NK-92 (cell line): ENCODE results near the gene SBNO1.
"Not testable (repeated sequence)": the region's sequence is repeated elsewhere in the genome, so short reads cannot be mapped to it uniquely, and the experiment has no call there.

Source experiments
- DNase-seq: peaks from one replicate; lab custom pipeline; 2025; ENCODE audit not compliant: unreplicated experiment; lab: John Stamatoyannopoulos, UW

Gene SBNO1

DNA sequence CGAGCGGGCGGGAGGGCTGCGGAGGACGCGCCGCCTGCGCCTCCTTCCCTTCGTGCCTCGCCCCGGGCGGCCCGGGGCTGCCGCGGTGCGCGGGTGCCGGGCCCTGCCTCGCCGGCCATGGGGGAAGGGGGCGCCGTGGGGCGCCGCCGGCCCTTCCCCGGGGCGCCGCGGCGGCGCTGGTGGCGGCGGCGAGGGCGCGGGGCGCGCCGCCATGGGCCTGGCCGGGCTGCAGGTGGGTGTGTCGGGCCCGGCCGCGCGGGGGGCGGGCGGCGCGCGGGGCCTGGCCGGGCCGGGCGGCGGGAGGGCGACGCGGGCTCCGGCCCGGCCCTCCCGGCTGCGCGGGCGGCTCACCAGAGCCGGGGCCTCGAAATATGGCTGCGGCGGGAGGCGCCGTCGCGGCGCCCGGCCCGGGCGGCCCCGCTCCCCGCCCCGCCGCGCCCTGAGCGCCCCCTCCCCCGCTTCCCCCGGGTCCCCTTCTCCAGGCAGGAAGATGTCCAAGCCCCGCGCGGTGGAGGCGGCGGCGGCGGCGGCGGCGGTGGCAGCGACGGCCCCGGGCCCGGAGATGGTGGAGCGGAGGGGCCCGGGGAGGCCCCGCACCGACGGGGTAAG lies 24.4 kb upstream of the SBNO1 start:
- no peak for DNase-seq

DNA sequence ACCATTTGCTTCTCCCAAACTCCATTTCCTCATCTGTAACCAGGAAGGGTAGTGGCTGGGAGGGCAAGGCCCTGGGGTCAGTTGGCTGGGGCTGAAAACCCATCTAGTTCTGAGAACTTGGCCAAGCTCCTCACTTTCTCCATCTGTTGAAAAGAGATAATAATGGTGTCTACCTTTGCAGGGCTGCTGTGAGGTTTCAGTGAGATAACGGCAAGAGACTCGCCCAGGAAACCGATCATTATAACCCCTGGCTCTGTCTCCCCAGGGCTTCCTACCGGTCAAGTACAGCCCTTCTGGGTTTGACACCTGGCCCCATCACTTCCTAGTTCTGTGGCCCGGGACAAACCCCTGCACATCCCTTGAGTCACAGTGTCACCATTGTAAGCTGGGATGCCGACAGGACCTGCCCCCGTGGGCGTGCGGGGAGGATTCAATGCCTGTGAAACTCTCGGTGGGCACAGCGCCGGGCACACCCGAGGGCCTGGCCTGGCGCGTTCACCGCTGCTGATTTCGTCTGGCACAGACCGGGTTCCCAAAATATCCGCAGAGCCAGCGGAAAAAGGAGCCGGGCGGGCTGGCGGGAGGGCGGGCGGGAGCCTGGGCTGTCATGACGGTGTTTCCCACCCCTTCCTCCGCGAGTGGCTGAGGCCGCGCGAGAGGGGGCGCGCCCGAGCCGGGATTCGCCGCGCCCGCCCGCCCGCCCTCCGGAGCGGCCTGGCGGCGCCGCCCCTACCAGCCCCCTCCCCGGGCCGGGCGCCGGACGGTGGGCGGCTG lies 23.7 kb upstream of the SBNO1 start:
- peak; percentile 7 for DNase-seq

DNA sequence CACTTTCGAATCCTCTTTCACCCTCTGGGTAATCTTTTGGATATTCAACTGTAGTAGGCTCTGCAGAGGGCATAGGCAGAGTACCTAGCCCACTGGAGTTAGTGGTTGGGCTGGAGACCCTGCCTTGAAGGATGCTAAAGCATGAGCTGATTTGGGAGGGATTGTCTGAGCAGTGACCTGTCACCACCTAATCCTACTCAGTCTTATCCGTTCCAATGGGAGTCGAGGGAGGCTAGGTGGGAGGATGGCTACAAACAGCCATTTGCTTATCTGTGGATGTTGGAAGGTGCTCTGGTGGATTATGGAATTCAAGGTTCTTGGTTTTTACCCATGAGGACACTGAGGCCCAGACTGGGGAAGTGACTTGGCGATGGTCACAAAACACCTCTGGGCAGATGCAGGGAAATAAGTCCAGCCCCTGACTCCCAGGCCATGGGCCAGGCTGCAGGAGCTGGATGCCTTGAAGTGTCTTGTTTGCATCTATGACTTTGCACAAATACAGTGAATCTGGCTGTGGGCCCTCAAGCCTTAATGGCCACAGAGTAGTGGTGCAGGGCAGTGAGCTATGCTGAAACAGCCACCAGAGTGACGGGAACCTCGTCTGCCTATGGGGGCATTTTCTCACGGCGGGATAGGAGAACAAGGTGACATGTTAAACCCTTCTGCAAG lies 23.0 kb upstream of the SBNO1 start:
- DNase-seq = no peak

DNA sequence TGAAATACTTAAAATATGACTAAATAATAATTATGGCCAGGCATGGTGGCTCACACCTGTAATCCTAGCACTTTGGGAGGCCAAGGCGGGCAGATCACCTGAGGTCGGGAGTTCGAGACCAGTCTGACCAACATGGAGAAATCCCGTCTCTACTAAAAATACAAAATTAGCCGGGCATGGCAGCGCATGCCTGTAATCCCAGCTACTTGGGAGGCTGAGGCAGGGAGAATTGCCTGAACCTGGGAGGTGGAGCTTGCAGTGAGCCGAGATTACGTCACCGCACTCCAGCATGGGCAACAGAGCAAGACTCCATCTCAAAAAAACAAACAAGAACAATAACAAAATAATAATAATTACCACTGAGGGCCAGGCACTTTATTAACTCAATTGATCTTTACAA lies 20.9 kb upstream of the SBNO1 start:
- not testable (repeated sequence) for DNase-seq

DNA sequence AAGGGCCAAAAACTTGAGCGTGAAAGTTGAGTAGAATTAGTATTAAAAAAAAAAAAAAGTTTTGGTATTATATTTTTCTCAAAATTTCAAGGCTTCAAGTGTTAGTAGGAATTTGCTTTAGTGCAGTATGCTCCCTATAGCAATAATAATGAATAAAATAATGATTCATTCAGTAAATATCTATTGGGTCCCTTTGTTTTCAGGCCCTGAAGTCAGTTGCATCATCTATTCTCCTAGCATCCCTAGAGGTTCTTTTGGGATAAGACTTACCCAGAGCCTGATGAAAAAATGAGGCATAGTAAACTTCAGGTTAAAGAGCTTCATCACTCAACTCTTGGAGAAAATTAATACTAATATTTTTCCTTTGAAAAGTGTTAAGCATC lies 20.3 kb upstream of the SBNO1 start:
- DNase-seq = no peak

DNA sequence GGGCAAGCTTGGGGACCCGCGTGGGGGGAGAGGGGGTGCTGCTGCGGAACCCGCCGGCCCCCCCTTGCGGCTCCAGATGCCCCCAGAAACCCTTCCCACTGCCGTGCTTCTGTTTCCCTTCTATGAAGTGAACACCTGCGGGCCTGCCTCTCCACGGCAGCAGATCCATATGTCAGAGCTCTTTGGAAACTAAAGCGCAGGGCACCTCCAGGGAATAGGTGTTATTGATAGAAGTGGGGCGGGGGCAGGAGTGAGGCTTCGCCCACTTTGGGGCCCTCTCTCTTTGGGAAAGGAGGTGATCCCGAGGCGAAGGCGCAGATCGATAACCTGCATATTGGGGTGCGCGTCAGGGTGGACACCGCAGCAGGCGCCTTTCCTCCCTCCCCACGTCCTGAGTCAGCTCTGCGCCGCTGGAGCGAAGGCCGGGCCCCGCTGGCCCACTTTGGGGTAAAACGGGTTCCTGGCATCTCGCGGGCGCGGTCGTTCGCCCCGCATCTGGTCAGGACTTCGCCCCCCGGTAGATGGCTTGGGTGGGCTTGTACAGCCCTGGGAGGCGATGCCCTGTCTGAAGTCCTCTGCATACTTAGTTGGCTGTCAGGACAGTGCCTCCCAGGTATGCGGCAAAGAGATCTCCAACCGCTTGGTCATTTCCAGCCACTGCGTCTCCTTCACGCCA lies 19.8 kb upstream of the SBNO1 start:
- no peak for DNase-seq

DNA sequence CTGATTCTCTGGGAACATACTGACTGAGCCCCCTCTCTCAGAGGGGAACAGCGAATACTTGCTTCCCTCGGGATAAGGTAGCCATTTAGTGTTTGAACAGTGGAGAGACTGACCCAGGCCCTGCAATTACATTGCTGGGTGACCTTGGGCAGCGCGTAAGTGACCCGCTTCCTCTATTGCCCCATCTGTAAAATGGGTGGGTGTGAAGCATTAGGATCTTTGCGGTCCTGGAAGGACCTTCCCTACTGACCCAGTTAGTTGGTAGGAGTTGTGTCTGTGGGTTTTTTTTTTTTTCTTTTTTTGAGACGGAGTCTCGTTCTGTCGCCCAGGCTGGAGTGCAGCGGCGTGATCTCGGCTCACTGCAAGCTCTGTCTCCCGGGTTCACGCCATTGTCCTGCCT lies 18.0 kb upstream of the SBNO1 start:
- no peak for DNase-seq

DNA sequence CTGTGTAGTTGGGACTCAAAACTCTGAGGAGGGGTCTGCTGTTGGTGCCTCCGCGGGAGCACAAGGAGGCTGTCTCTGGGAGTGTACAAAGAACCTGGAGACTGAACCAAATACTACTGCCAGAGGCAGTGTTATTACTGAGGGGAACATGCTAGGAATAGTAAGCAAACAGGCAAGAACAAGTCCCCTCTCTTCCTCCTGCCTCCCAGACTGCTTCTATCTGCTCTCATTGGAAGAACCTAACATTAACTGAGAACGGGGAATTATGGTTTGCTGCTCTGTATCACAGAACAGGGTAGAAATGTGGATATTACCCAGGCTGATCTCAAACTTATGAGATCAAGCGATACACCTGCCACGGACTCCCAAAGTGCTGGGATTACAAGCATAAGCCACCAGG lies 14.7 kb upstream of the SBNO1 start:
- no peak for DNase-seq

DNA sequence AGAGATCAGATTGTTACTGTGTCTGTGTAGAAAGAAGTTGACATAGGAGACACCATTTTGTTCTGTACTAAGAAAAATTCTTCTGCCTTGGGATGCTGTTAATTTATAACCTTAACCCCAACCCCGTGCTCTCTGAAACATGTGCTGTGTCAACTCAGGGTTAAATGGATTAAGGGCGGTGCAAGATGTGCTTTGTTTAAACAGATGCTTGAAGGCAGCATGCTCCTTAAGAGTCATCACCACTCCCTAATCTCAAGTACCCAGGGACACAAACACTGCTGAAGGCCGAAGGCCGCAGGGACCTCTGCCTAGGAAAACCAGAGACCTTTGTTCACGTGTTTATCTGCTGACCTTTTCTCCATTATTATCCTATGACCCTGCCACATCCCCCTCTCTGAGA lies 7.8 kb upstream of the SBNO1 start:
- DNase-seq = not testable (repeated sequence)

DNA sequence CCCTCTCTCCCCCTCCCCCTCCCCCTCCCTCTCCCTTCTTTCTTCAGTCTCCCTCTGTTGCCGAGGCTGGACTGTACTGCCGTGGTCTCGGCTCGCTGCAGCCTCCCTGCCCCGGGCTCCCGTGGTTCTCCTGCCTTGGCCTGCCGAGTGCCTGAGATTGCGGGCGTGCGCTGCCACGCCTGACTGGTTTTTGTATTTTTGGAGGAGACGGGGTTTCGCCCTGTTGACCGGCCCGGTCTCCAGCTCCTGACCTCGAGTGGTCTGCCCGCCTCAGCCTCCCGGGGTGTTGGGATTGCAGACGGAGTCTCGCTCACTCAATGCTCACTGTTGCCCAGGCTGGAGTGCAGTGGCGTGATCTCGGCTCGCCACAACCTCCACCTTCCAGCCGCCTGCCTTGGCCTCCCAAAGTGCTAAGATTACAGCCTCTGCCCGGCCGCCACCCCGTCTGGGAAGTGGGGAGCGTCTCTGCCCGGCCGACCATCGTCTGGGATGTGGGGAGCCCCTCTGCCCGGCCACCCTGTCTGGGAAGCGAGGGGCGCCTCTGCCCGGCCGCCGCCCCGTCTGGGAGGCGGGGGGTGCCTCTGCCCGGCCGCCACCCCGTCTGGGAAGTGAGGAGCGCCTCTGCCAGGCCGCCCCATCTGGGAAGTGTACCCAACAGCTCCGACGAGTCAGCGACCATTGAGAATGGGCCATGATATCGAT lies 7.2 kb upstream of the SBNO1 start:
- not testable (repeated sequence) for DNase-seq

DNA sequence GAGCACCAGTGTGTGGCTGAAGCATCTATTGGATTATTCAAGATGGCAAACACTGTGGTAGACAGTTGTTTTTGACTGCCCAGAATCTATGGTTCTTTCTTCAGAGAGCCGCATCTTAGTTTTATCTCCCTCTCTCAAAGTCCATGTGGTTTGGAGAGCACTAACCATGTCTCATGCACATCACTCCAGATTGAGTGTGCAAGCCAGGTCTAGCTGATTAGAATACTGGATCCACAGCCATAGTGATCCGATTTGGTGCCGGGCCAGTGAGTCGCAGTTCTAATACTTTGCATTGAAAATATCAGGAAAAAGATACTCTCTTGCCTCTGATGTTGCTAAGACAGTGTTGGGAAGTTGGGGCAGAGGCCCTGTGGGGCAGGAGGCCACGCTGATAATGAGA lies 4.6 kb upstream of the SBNO1 start:
- no peak for DNase-seq

DNA sequence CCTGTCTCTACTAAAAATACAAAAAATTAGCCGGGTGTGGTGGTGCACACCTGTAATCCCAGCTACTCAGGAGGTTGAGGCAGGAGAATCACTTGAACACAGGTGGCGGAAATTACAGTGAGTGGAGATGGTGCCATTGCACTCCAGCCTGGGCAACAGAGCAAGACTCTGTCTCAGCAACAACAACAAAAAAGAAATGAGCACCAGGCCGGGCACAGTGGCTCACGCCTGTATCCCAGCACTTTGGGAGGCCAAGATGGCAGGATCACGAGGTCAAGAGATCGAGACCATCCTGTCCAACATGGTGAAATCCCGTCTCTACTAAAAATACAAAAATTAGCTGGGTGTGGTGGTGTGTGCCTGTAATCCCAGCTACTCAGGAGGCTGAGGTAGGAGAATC lies 3.8 kb upstream of the SBNO1 start:
- DNase-seq = not testable (repeated sequence)

DNA sequence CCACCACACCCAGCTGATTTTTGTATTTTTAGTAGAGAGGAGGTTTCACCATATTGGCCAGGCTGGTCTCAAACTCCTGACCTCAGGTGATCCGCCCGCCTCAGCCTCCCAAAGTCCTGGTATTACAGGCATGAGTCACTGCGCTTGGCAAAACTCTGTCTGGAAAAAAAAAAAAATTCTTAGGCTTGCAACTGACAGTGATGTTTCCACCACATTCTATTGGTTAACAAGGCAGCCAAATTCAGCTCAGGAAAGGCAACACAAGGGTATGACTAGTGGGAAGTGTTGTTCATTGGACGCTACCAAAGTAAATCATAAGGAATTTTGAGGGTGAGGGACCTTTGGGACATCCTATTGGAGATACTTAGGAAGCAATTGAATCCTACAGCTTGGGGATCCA lies 2.9 kb upstream of the SBNO1 start:
- no peak for DNase-seq

DNA sequence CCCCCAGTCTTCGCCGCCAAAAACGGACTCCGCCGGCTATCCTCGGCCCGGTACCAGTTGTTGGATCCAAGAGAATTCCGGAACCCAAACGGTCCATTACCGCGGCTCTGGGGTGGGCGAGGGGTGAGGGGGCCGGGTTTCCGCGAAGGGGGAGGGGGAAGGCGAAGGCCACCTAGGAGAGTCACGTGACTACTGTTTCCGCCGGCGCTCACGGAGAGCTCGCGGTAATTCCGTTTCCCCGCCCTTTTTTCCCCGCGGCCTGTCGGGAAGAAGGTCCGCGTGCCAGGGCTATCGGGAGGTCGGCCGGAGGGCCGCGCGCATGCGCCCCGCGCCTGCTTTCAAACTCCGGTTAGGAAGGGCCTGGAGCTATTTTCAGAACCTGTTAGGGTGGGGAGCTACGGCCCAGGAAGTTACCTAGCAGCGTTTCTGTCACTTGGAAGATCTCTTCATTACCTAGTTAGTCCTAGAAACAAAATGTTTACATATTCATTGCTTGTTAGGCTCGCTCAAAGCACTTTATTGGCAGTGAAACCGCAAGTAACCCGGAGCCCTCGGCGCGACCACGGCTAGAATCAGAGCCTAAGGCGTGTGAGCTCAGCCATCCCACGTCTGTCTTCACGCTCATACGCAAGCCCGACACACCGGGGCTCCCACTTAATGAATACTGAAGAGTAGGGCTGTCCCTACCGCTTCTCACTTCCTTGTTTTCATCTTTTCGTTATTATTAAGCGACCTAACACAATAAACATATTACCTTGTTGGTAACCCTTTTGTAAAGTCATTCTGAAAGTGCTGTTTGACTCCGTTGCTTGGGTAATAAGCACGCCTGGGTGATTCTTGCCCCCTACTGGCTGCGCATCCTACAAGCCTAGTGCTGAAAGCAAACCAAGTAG lies 624 bp upstream of the SBNO1 start:
- DNase-seq = peak; percentile 86

DNA sequence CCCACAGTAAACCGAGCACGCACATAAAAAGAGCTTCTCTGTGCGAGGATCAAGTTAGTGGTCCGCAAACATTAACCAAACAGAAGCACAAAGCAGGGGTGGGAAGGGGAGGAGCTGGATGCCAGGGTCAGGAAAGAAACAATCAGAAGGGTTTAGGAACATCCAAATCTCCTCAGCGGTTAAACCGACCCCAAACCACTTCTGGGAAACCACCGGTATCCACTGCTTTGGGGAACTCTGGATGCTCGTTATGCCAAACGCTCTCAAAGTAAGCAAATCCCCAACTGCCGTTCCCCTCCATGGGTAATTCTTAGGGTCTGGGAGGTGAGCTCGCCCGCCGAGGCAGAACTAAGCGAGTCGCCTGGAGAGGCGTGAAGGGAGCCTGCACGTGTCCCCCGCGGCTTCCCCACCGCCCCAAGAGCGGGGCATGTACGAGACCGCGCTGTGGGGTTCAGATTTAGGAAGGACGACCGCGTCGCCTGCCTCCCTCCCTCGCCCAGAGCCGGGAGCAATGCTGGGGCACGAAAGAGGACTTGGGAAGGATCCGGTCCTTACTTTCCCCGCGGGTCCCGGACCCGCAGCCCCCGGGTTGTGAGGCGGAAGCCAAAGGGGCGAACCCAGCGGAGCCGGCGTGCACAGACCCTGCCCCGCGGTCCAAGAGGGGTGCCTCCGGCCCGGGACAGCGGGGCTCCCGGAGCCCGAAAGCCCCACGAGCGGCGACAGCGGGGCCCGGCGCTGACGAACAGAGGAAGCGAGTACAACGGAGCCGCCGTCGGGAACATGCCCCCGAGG lies 711 bp downstream of the SBNO1 start:
- DNase-seq = no peak

DNA sequence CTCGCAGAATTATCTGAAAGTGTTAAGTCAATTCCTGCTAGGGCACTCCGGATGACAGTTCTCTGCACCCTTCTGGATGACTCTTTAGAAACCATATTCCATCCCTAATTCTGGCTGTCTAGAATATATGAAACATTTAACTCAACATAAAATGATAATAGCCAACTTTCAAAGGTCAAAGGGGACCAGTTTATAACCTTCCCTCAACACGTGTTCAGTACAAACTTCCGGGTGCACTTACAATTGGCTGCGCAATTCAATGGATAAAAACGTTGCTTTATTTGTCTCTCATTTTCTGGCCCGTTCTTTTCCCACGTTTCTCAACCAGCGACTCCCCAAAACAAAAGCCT lies 1.3 kb downstream of the SBNO1 start:
- DNase-seq = no peak

DNA sequence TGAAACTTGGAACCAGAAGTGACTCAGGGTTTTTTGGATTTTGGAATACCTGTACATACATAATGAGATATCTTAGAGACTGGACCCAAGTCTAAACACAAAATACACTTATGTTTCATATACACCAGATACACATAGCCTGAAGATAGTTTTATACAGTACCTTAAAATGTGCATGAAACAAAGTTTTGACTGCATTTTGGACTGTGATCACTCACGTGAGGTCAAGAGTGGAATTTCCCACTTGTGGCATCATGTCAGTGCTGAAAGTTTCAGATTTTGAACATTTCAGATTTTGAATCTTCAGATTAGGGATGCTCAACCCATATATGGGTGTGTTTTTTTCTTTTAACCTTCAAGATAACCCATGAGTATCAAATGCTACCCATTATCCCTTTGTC lies 6.6 kb downstream of the SBNO1 start:
- no peak for DNase-seq

DNA sequence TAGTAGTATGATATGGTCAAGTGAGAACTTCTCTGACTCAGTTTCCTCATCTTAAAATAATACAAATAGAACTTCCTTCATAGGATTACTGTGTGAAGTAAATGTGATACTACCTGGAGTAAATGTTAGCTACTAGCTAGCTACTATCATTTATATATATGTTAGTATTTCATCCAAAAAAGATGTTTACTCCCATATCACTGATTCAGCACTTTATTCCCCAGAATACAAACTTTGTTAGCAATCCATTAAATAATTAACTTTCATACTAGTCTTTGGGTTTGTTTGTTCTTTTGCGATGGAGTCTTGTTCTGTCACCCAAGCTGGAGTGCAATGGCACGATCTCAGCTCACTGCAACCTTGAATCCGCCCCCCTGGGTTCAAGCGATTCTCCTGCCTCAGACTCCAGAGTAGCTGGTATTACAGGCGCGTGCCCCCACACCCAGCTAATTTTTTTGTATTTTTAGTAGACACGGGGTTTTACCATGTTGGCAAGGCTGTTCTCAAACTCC lies 8.4 kb downstream of the SBNO1 start:
- DNase-seq = no peak

DNA sequence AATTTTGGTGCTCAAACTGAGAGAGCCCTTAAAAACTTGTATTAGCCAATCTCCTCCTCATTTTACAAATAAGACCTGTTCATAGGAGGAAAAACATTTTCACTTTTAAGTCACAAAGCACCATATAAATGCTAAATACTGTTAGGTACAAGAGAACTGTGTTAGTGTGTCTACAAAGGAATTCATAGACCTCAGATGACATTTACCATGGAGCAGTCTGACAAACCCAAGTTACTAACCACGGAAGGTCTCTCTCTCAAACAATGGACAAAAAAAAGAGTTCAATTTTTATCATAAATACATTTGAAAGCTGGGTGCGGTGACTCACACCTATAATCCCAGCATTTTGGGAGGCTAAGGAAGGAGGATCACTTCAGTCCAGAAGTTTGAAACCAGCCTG lies 10.0 kb downstream of the SBNO1 start:
- no peak for DNase-seq
